Measurements from ENCODE around the gene BRCA1. TPM values are rescaled to one million over a fixed set of nuclear protein-coding genes. Genes with fewer than 3 reads are reported as not detected.

BRCA1 gene
- polyA plus RNA-seq, 3 donors = 0.87 to 2.6 (median 1.9) TPM

DNA sequence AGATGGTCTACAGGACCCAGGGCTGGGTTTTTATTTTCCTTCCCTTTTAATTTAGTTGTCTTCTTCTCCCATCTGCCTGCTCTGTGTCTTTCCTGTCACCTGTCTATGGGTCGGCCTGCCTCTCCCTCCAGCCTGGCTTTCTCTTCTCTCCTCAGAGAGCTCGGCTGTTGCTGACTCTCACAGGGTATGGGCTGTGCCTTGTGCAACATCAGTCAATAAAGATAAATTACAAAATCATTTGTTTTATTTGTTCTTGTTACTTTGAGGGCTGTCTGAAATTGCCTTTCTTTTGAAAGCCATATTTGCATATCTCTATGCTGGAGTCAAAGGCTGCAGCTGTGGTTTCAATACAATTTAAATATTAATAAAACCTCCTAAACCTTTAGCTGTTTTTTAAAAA is 84.5 kb downstream of the BRCA1 start:
- Histone ChIP-seq H3K36me3 (replicated peaks in 1 of 2; ENCODE audit: control insufficient read depth in 1 of 2, insufficient read depth in 2 of 2, low read length in 2 of 2) (peaks cover 0 to 25% of the 10 kb centered on the region in 2 donors), H3K9ac (ENCODE audit: insufficient read depth, low read length, poor library complexity, severe bottlenecking) (no peak overlapping the region), H3K27ac (ENCODE audit: low read depth in 1 of 2, low read length in 2 of 2) (no peak overlapping the region), H2AFZ (ENCODE audit: insufficient read depth, low read depth, low read length, poor library complexity, severe bottlenecking) (no peak overlapping the region), H3K27me3 (ENCODE audit: control insufficient read depth in 2 of 2, insufficient read depth in 2 of 2, low read length in 2 of 2) (no peaks in the 10 kb centered on the region), H3K9me3 (replicated peaks in 1 of 2; ENCODE audit: control insufficient read depth in 1 of 2, insufficient read depth in 1 of 2, low read length in 2 of 2) (no peaks in the 10 kb centered on the region), H3K4me3 (replicated peaks in 1 of 3; ENCODE audit: low read depth in 2 of 3, low read length in 3 of 3) (no peak overlapping the region), H3K4me1 (ENCODE audit: control insufficient read depth in 1 of 2, insufficient read depth in 2 of 2, low read length in 2 of 2) (no peaks in the 10 kb centered on the region), H3K79me2 (ENCODE audit: insufficient read depth, low read length) (no peaks in the 10 kb centered on the region), H3K4me2 (replicated peaks; ENCODE audit: extremely low read depth, low read length, poor library complexity, severe bottlenecking) (no peak overlapping the region), H4K20me1 (ENCODE audit: insufficient read depth, low read length) (no peaks in the 10 kb centered on the region)
- Mint-ChIP-seq H3K36me3 (peaks cover 17 to 24% of the 10 kb centered on the region in 2 donors), H3K27me3 (ENCODE audit: low read depth in 3 of 3) (no peaks in the 10 kb centered on the region), H3K9me3 (no peaks in the 10 kb centered on the region), H3K4me1 (no peaks in the 10 kb centered on the region), H3K4me3 (no peak overlapping the region), H3K27ac (no peak overlapping the region)
- DNase-seq = no peak
- no peak for TF ChIP-seq CTCF (IDR thresholded peaks at IDR 0.05)
- no CpG with 5 or more reads among the region's 2 CpGs for WGBS (ENCODE audit: insufficient coverage)
- intact Hi-C loops (cut with micrococcal nuclease) = no loop called here

- H3K4me3 ChIP-seq (replicated peaks in 1 of 3; ENCODE audit: low read depth in 2 of 3, low read length in 3 of 3) = no peak overlapping the region
- H3K4me1 ChIP-seq (ENCODE audit: control insufficient read depth in 1 of 2, insufficient read depth in 2 of 2, low read length in 2 of 2) = no peaks in the 10 kb centered on the region
- H2AFZ ChIP-seq (ENCODE audit: insufficient read depth, low read depth, low read length, poor library complexity, severe bottlenecking) = no peak overlapping the region
- Mint-ChIP-seq H3K9me3 (no peaks in the 10 kb centered on the region), H3K36me3 (peaks cover 15 to 19% of the 10 kb centered on the region in 2 donors), H3K27ac (no peak overlapping the region), H3K4me1 (no peaks in the 10 kb centered on the region), H3K4me3 (no peak overlapping the region), H3K27me3 (ENCODE audit: low read depth in 3 of 3) (peaks cover 0 to 2% (median 0%) of the 10 kb centered on the region in 3 donors)
- WGBS (ENCODE audit: insufficient coverage) = 100% methylated on average over 1 of the region's 2 CpGs
- no peaks in the 10 kb centered on the region for H4K20me1 ChIP-seq (ENCODE audit: insufficient read depth, low read length)
- intact Hi-C loops (cut with micrococcal nuclease) = no loop called here
- H3K27me3 ChIP-seq (ENCODE audit: control insufficient read depth in 2 of 2, insufficient read depth in 2 of 2, low read length in 2 of 2) = no peaks in the 10 kb centered on the region
- no peaks in the 10 kb centered on the region for H3K79me2 ChIP-seq (ENCODE audit: insufficient read depth, low read length)
- H3K9me3 ChIP-seq (replicated peaks in 1 of 2; ENCODE audit: control insufficient read depth in 1 of 2, insufficient read depth in 1 of 2, low read length in 2 of 2) = no peaks in the 10 kb centered on the region
- no peak overlapping the region for H3K4me2 ChIP-seq (replicated peaks; ENCODE audit: extremely low read depth, low read length, poor library complexity, severe bottlenecking)
- H3K27ac ChIP-seq (ENCODE audit: low read depth in 1 of 2, low read length in 2 of 2) = no peak overlapping the region
- no peak for DNase-seq
- no peak overlapping the region for H3K9ac ChIP-seq (ENCODE audit: insufficient read depth, low read length, poor library complexity, severe bottlenecking)
- TF ChIP-seq CTCF (IDR thresholded peaks at IDR 0.05) = no peak
- H3K36me3 ChIP-seq (replicated peaks in 1 of 2; ENCODE audit: control insufficient read depth in 1 of 2, insufficient read depth in 2 of 2, low read length in 2 of 2) = peaks cover 0 to 16% of the 10 kb centered on the region in 2 donors
These were observed 85.5 kb downstream of the BRCA1 start for GRCh38 chr17:43039646-43040045.
